NT2/D1 (cell line): Measurements from ENCODE around the gene RASL12.

Source experiments
- DNase-seq: peaks from one replicate; pipeline ENCODE4 v3.0.0-alpha.2; 2011; ENCODE audit warnings: low read depth, low spot score
- H3K27me3 ChIP-seq: 2 replicates; pipeline ENCODE4 v1.6.0; 2011; ENCODE audit warnings: mild to moderate bottlenecking; ENCODE audit not compliant: insufficient read length, insufficient read depth
- H3K36me3 ChIP-seq: 2 replicates; pipeline ENCODE4 v1.6.1; 2011; ENCODE audit warnings: mild to moderate bottlenecking, low read length, mixed read lengths; ENCODE audit not compliant: insufficient read depth, insufficient read length
- H3K4me1 ChIP-seq: 2 replicates; pipeline ENCODE4 v1.5.1; 2011; ENCODE audit not compliant: insufficient read depth, insufficient read length
- H3K4me3 ChIP-seq: 2 replicates; pipeline ENCODE4 v1.5.1; 2011; ENCODE audit warnings: low read depth; ENCODE audit not compliant: insufficient read length
- H3K9ac ChIP-seq: 2 replicates; pipeline ENCODE4 v1.6.0; 2011; ENCODE audit warnings: low read depth; ENCODE audit not compliant: insufficient read length
- H3K9me3 ChIP-seq: 2 replicates; pipeline ENCODE4 v1.5.1; 2011; ENCODE audit warnings: mild to moderate bottlenecking, low read length; ENCODE audit not compliant: insufficient read depth
- SUZ12 ChIP-seq: IDR thresholded peaks from 2 replicates; pipeline ENCODE4 v1.6.1; 2011; ENCODE audit not compliant: insufficient read length, insufficient read depth; ENCODE audit errors: extremely low read depth
- YY1 ChIP-seq: IDR thresholded peaks from 2 replicates; pipeline ENCODE4 v1.6.1; 2011; ENCODE audit not compliant: insufficient read length, insufficient read depth
- ZNF274 ChIP-seq: IDR thresholded peaks from 2 replicates; pipeline ENCODE4 v1.6.1; 2011; ENCODE audit warnings: mild to moderate bottlenecking, low read depth, low read length

Gene RASL12

GRCh38 chr15:65037309-65037708 lies 30.5 kb downstream of the RASL12 start:
- DNase-seq: no peak
- TF ChIP-seq YY1 (no peak), SUZ12 (no peak), ZNF274 (no peak)
- Histone ChIP-seq H3K4me1 (no peaks in the 10 kb centered on the region), H3K4me3 (no peak overlapping the region), H3K27me3 (no peaks in the 10 kb centered on the region), H3K36me3 (no peaks in the 10 kb centered on the region), H3K9me3 (no peaks in the 10 kb centered on the region), H3K9ac (no peak overlapping the region)

- DNase-seq: no peak
- Histone ChIP-seq H3K4me1 (no peaks in the 10 kb centered on the region), H3K4me3 (no peak overlapping the region), H3K36me3 (no peaks in the 10 kb centered on the region), H3K9ac (no peak overlapping the region), H3K27me3 (no peaks in the 10 kb centered on the region), H3K9me3 (no peaks in the 10 kb centered on the region)
- TF ChIP-seq SUZ12 (no peak), YY1 (no peak), ZNF274 (no peak)
These were observed 33.1 kb downstream of the RASL12 start for GRCh38 chr15:65034719-65035118.

GRCh38 chr15:65033659-65034269 lies 34.0 kb downstream of the RASL12 start:
- H3K36me3 ChIP-seq: no peaks in the 10 kb centered on the region
- no peak for DNase-seq
- H3K27me3 ChIP-seq: no peaks in the 10 kb centered on the region
- no peaks in the 10 kb centered on the region for H3K4me1 ChIP-seq
- no peaks in the 10 kb centered on the region for H3K9me3 ChIP-seq
- TF ChIP-seq ZNF274 (no peak), YY1 (no peak), SUZ12 (no peak)
- H3K4me3 ChIP-seq: no peak overlapping the region
- no peak overlapping the region for H3K9ac ChIP-seq

- TF ChIP-seq SUZ12: no peak
- no peak for TF ChIP-seq ZNF274
- TF ChIP-seq YY1: no peak
- DNase-seq: peak; percentile 73
- H3K36me3 ChIP-seq: no peaks in the 10 kb centered on the region
- no peaks in the 10 kb centered on the region for H3K9me3 ChIP-seq
- H3K27me3 ChIP-seq: no peaks in the 10 kb centered on the region
- H3K9ac ChIP-seq: no peak overlapping the region
- no peak overlapping the region for H3K4me3 ChIP-seq
- peaks cover 2% of the 10 kb centered on the region for H3K4me1 ChIP-seq
These were observed 34.8 kb downstream of the RASL12 start for GRCh38 chr15:65032801-65033537.

GRCh38 chr15:65029736-65030208 lies 38.0 kb downstream of the RASL12 start:
- peaks cover 2% of the 10 kb centered on the region for H3K4me1 ChIP-seq
- H3K36me3 ChIP-seq: peaks cover 23% of the 10 kb centered on the region
- TF ChIP-seq ZNF274: no peak
- no peak for TF ChIP-seq SUZ12
- TF ChIP-seq YY1: no peak
- H3K27me3 ChIP-seq: no peaks in the 10 kb centered on the region
- H3K4me3 ChIP-seq: no peak overlapping the region
- H3K9me3 ChIP-seq: no peaks in the 10 kb centered on the region
- H3K9ac ChIP-seq: no peak overlapping the region
- no peak for DNase-seq

GRCh38 chr15:65028921-65029735 lies 38.7 kb downstream of the RASL12 start, which contains the start of gene MTFMT:
Gene MTFMT, minus strand, starts transcription at chr15:65029639. Its CDS starts 26 bp downstream, at chr15:65029613.
- peak within 1 kb of the TSS; percentile 94 for H3K9ac ChIP-seq
- TF ChIP-seq SUZ12 (no peak), YY1 (no peak), ZNF274 (no peak)
- H3K4me1 ChIP-seq: peaks cover 2% of the 10 kb centered on the region
- peaks cover 25% of the 10 kb centered on the region for H3K36me3 ChIP-seq
- peak; percentile 69 for DNase-seq
- H3K27me3 ChIP-seq: no peaks in the 10 kb centered on the region
- H3K9me3 ChIP-seq: no peaks in the 10 kb centered on the region
- peak within 1 kb of the TSS; percentile 89 for H3K4me3 ChIP-seq

- no peak for DNase-seq
- no peaks in the 10 kb centered on the region for H3K27me3 ChIP-seq
- TF ChIP-seq YY1: no peak
- H3K9me3 ChIP-seq: no peaks in the 10 kb centered on the region
- peak overlapping the region; percentile 89 for H3K4me3 ChIP-seq
- peak overlapping the region; percentile 70 for H3K9ac ChIP-seq
- H3K4me1 ChIP-seq: peaks cover 2% of the 10 kb centered on the region
- H3K36me3 ChIP-seq: peaks cover 29% of the 10 kb centered on the region
These were observed 39.5 kb downstream of the RASL12 start for GRCh38 chr15:65028338-65028737.
